Activated naive CD4-positive, alpha-beta T cell treated with anti-CD3 and anti-CD28 coated beads, Interleukin-2, amount 50 U/mL, for 24 hours (primary cell): ENCODE measurements around the gene PDHA1.

ENCODE experiments used
- H3K27ac Mint-ChIP-seq: one replicate; pipeline ENCODE4 v1.8.0; 2021; ENCODE audit warnings: mild to moderate bottlenecking, mixed read lengths
- H3K27me3 Mint-ChIP-seq: one replicate; pipeline ENCODE4 v1.8.0; 2021; ENCODE audit warnings: mixed read lengths
- H3K36me3 Mint-ChIP-seq: one replicate; pipeline ENCODE4 v1.8.0; 2021; ENCODE audit warnings: mixed read lengths
- H3K4me1 Mint-ChIP-seq: one replicate; pipeline ENCODE4 v1.8.0; 2021; ENCODE audit warnings: mixed read lengths
- H3K4me3 Mint-ChIP-seq: one replicate; pipeline ENCODE4 v1.8.0; 2021; ENCODE audit warnings: mild to moderate bottlenecking, mixed read lengths
- H3K9me3 Mint-ChIP-seq: one replicate; pipeline ENCODE4 v1.8.0; 2021; ENCODE audit warnings: mixed read lengths

PDHA1 gene

GRCh38 chrX:19361701-19362100 is 18.0 kb downstream of the PDHA1 start:
- Mint-ChIP-seq H3K4me3 (no peak overlapping the region), H3K27me3 (no peaks in the 10 kb centered on the region), H3K36me3 (peaks cover 2% of the 10 kb centered on the region), H3K4me1 (no peaks in the 10 kb centered on the region), H3K9me3 (no peaks in the 10 kb centered on the region), H3K27ac (no peak overlapping the region)

GRCh38 chrX:19368576-19368975 is 24.8 kb downstream of the PDHA1 start:
- Mint-ChIP-seq H3K9me3 (no peaks in the 10 kb centered on the region), H3K4me3 (no peak overlapping the region), H3K36me3 (peaks cover 5% of the 10 kb centered on the region), H3K27me3 (no peaks in the 10 kb centered on the region), H3K27ac (no peak overlapping the region), H3K4me1 (peaks cover 8% of the 10 kb centered on the region)

- peaks cover 5% of the 10 kb centered on the region for H3K36me3 Mint-ChIP-seq
Observed at GRCh38 chrX:19370061-19370460, 26.3 kb downstream of the PDHA1 start.

GRCh38 chrX:19372170-19372546 is 28.4 kb downstream of the PDHA1 start:
- Mint-ChIP-seq H3K27me3 (no peaks in the 10 kb centered on the region), H3K9me3 (no peaks in the 10 kb centered on the region), H3K27ac (peak overlapping the region; percentile 15), H3K36me3 (no peaks in the 10 kb centered on the region), H3K4me3 (peak overlapping the region; percentile 90), H3K4me1 (peaks cover 8% of the 10 kb centered on the region)

More at GRCh38 chrX:19370061-19370460, 26.3 kb downstream of the PDHA1 start:
- no peak overlapping the region for H3K4me3 Mint-ChIP-seq
- no peaks in the 10 kb centered on the region for H3K27me3 Mint-ChIP-seq
- H3K9me3 Mint-ChIP-seq: no peaks in the 10 kb centered on the region
- H3K27ac Mint-ChIP-seq: no peak overlapping the region
- peaks cover 8% of the 10 kb centered on the region for H3K4me1 Mint-ChIP-seq

GRCh38 chrX:19372547-19373331 is 29.0 kb downstream of the PDHA1 start:
- H3K4me3 Mint-ChIP-seq: peak overlapping the region; percentile 90
- H3K27me3 Mint-ChIP-seq: no peaks in the 10 kb centered on the region
- H3K4me1 Mint-ChIP-seq: peaks cover 8% of the 10 kb centered on the region
- no peaks in the 10 kb centered on the region for H3K36me3 Mint-ChIP-seq
- H3K9me3 Mint-ChIP-seq: no peaks in the 10 kb centered on the region
- peak overlapping the region; percentile 59 for H3K27ac Mint-ChIP-seq

GRCh38 chrX:19373351-19373891 is 29.7 kb downstream of the PDHA1 start:
- no peaks in the 10 kb centered on the region for H3K27me3 Mint-ChIP-seq
- H3K4me3 Mint-ChIP-seq: no peak overlapping the region
- peaks cover 8% of the 10 kb centered on the region for H3K4me1 Mint-ChIP-seq
- H3K9me3 Mint-ChIP-seq: no peaks in the 10 kb centered on the region
- no peak overlapping the region for H3K27ac Mint-ChIP-seq
- no peaks in the 10 kb centered on the region for H3K36me3 Mint-ChIP-seq

- Mint-ChIP-seq H3K4me1 (peaks cover 8% of the 10 kb centered on the region), H3K4me3 (peak overlapping the region; percentile 19), H3K36me3 (no peaks in the 10 kb centered on the region), H3K27ac (no peak overlapping the region), H3K9me3 (no peaks in the 10 kb centered on the region), H3K27me3 (no peaks in the 10 kb centered on the region)
Observed at GRCh38 chrX:19375546-19375945, 31.8 kb downstream of the PDHA1 start.

- Mint-ChIP-seq H3K36me3 (no peaks in the 10 kb centered on the region), H3K27me3 (no peaks in the 10 kb centered on the region), H3K4me3 (no peak overlapping the region), H3K27ac (no peak overlapping the region), H3K4me1 (peaks cover under 1% of the 10 kb centered on the region), H3K9me3 (no peaks in the 10 kb centered on the region)
Observed at GRCh38 chrX:19377799-19378198, 34.1 kb downstream of the PDHA1 start.

- no peaks in the 10 kb centered on the region for H3K4me1 Mint-ChIP-seq
- no peak overlapping the region for H3K27ac Mint-ChIP-seq
- H3K27me3 Mint-ChIP-seq: no peaks in the 10 kb centered on the region
- no peaks in the 10 kb centered on the region for H3K9me3 Mint-ChIP-seq
- H3K4me3 Mint-ChIP-seq: no peak overlapping the region
- peaks cover 1% of the 10 kb centered on the region for H3K36me3 Mint-ChIP-seq
Observed at GRCh38 chrX:19381326-19381725, 37.6 kb downstream of the PDHA1 start.

- H3K27me3 Mint-ChIP-seq: no peaks in the 10 kb centered on the region
- peaks cover 1% of the 10 kb centered on the region for H3K36me3 Mint-ChIP-seq
- no peaks in the 10 kb centered on the region for H3K9me3 Mint-ChIP-seq
- no peaks in the 10 kb centered on the region for H3K4me1 Mint-ChIP-seq
- H3K4me3 Mint-ChIP-seq: no peak overlapping the region
- no peak overlapping the region for H3K27ac Mint-ChIP-seq
Observed at GRCh38 chrX:19382555-19383145, 38.9 kb downstream of the PDHA1 start.

GRCh38 chrX:19386679-19387078 is 43.0 kb downstream of the PDHA1 start:
- no peaks in the 10 kb centered on the region for H3K4me1 Mint-ChIP-seq
- H3K9me3 Mint-ChIP-seq: no peaks in the 10 kb centered on the region
- H3K27me3 Mint-ChIP-seq: no peaks in the 10 kb centered on the region
- peaks cover 1% of the 10 kb centered on the region for H3K36me3 Mint-ChIP-seq
- no peak overlapping the region for H3K27ac Mint-ChIP-seq
- no peak overlapping the region for H3K4me3 Mint-ChIP-seq

GRCh38 chrX:19388064-19388679 is 44.4 kb downstream of the PDHA1 start:
- no peaks in the 10 kb centered on the region for H3K4me1 Mint-ChIP-seq
- H3K36me3 Mint-ChIP-seq: peaks cover 1% of the 10 kb centered on the region
- no peaks in the 10 kb centered on the region for H3K27me3 Mint-ChIP-seq
- no peak overlapping the region for H3K4me3 Mint-ChIP-seq
- H3K9me3 Mint-ChIP-seq: no peaks in the 10 kb centered on the region
- H3K27ac Mint-ChIP-seq: no peak overlapping the region

GRCh38 chrX:19388741-19389140 is 45.0 kb downstream of the PDHA1 start:
- Mint-ChIP-seq H3K9me3 (no peaks in the 10 kb centered on the region), H3K27ac (no peak overlapping the region), H3K27me3 (no peaks in the 10 kb centered on the region), H3K36me3 (peaks cover 1% of the 10 kb centered on the region), H3K4me1 (no peaks in the 10 kb centered on the region), H3K4me3 (no peak overlapping the region)

GRCh38 chrX:19389227-19389845 is 45.6 kb downstream of the PDHA1 start:
- H3K36me3 Mint-ChIP-seq: no peaks in the 10 kb centered on the region
- no peak overlapping the region for H3K27ac Mint-ChIP-seq
- H3K4me1 Mint-ChIP-seq: no peaks in the 10 kb centered on the region
- H3K27me3 Mint-ChIP-seq: no peaks in the 10 kb centered on the region
- H3K4me3 Mint-ChIP-seq: no peak overlapping the region
- H3K9me3 Mint-ChIP-seq: no peaks in the 10 kb centered on the region

GRCh38 chrX:19392078-19392477 is 48.4 kb downstream of the PDHA1 start:
- Mint-ChIP-seq H3K4me3 (no peak overlapping the region), H3K27ac (no peak overlapping the region), H3K4me1 (no peaks in the 10 kb centered on the region), H3K36me3 (no peaks in the 10 kb centered on the region), H3K27me3 (no peaks in the 10 kb centered on the region), H3K9me3 (no peaks in the 10 kb centered on the region)

GRCh38 chrX:19392703-19393102 is 49.0 kb downstream of the PDHA1 start:
- Mint-ChIP-seq H3K4me1 (no peaks in the 10 kb centered on the region), H3K27me3 (no peaks in the 10 kb centered on the region), H3K27ac (no peak overlapping the region), H3K36me3 (no peaks in the 10 kb centered on the region), H3K4me3 (no peak overlapping the region), H3K9me3 (no peaks in the 10 kb centered on the region)
